RWPE2 (cell line): ENCODE measurements around the gene ABHD18.
"Not testable (repeated sequence)": the region's sequence is repeated elsewhere in the genome, so short reads cannot be mapped to it uniquely, and the experiment has no call there.

Source experiments
- ATAC-seq: fragments of 200-7000 bp; cut with Tn5 transposase; 3 replicates; pipeline ENCODE4 v1.9.1; 2021; ENCODE audit warnings: low read depth
- DNase-seq: peaks from one replicate; pipeline ENCODE4 v3.0.0-alpha.2; 2020; ENCODE audit warnings: low spot score
- H3K27ac ChIP-seq: fragments of 450-650 bp; 2 replicates; pipeline ENCODE4 v1.5.1; 2017; ENCODE audit warnings: mild to moderate bottlenecking; ENCODE audit not compliant: poor library complexity, severe bottlenecking
- H3K27me3 ChIP-seq: fragments of 250-450 bp; sonication (Bioruptor Pico); 2 replicates; pipeline ENCODE4 v1.5.1; 2021; ENCODE audit warnings: mild to moderate bottlenecking, moderate library complexity; ENCODE audit not compliant: insufficient read depth, poor library complexity, severe bottlenecking
- H3K36me3 ChIP-seq: fragments of 250-450 bp; sonication (Bioruptor Pico); 2 replicates; pipeline ENCODE4 v1.5.1; 2020; ENCODE audit warnings: low read depth, mild to moderate bottlenecking, moderate library complexity
- H3K4me1 ChIP-seq: fragments of 250-450 bp; sonication (Bioruptor Pico); 2 replicates; pipeline ENCODE4 v1.5.1; 2021; ENCODE audit warnings: mild to moderate bottlenecking, moderate library complexity; ENCODE audit not compliant: insufficient read depth, poor library complexity, severe bottlenecking
- H3K4me3 ChIP-seq: fragments of 250-450 bp; sonication (Bioruptor Pico); 2 replicates; pipeline ENCODE4 v1.5.1; 2021; ENCODE audit warnings: mild to moderate bottlenecking, moderate library complexity; ENCODE audit not compliant: severe bottlenecking
- H3K9me3 ChIP-seq: fragments of 250-450 bp; sonication (Bioruptor Pico); 2 replicates; pipeline ENCODE4 v1.5.1; 2021; ENCODE audit warnings: mild to moderate bottlenecking, moderate library complexity; ENCODE audit not compliant: severe bottlenecking
- TF ChIP-seq, protein P1 (sequence below): fragments of 450-650 bp; IDR thresholded peaks from one replicate; pipeline ENCODE4 v1.5.1; 2017; ENCODE audit warnings: mild to moderate bottlenecking, moderate library complexity; ENCODE audit not compliant: poor library complexity, severe bottlenecking

Gene ABHD18

DNA sequence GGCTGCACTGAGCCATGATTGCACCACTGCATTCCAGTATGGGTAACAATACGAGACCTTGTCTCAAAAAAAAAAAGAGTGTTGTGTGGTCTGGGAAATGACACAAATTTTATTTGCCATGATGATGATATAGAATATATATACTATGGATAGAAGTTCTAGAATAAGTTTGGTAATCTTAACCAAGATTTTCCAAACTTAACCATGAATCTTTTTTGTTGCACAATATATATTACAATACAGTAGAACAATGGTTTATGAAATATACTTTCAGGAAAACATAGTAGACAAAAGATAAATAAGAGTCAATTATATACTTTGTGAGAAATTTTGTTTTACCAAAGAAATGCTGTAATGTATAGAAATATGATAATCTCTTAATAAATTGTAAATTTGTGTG lies 35.0 kb upstream of the ABHD18 start:
- TF ChIP-seq, protein P1, sequence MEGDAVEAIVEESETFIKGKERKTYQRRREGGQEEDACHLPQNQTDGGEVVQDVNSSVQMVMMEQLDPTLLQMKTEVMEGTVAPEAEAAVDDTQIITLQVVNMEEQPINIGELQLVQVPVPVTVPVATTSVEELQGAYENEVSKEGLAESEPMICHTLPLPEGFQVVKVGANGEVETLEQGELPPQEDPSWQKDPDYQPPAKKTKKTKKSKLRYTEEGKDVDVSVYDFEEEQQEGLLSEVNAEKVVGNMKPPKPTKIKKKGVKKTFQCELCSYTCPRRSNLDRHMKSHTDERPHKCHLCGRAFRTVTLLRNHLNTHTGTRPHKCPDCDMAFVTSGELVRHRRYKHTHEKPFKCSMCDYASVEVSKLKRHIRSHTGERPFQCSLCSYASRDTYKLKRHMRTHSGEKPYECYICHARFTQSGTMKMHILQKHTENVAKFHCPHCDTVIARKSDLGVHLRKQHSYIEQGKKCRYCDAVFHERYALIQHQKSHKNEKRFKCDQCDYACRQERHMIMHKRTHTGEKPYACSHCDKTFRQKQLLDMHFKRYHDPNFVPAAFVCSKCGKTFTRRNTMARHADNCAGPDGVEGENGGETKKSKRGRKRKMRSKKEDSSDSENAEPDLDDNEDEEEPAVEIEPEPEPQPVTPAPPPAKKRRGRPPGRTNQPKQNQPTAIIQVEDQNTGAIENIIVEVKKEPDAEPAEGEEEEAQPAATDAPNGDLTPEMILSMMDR = no peak
- Histone ChIP-seq H3K27me3 (no peaks in the 10 kb centered on the region), H3K4me1 (no peaks in the 10 kb centered on the region), H3K27ac (no peak overlapping the region), H3K36me3 (peaks cover 24% of the 10 kb centered on the region), H3K9me3 (no peaks in the 10 kb centered on the region), H3K4me3 (no peak overlapping the region)
- no peak for ATAC-seq
- no peak for DNase-seq

DNA sequence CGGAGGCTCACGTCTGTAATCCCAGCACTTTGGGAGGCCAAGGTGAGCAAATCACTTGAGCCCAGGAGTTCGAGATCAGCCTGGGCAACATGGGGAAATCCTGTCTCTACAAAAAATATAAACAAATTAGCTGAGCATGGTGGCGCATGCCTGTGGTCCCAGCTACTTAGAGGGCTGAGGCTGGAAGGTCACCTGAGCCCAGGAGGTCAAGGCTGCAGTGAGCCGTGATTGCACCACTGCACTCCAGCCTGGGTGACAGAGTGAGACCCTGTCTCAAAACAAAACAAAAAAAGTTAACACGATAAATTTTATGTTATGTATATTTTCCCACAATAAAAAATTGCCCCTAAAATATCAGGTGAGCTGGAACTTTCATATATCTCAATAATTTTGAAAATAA lies 33.4 kb upstream of the ABHD18 start:
- H3K27ac ChIP-seq, DNase-seq, H3K4me1 ChIP-seq, H3K9me3 ChIP-seq, H3K27me3 ChIP-seq, H3K4me3 ChIP-seq, ATAC-seq: not testable (repeated sequence)
- peaks cover 24% of the 10 kb centered on the region for H3K36me3 ChIP-seq

- DNase-seq (no peak), ATAC-seq (no peak)
- TF ChIP-seq, protein P1 = no peak
- peaks cover 3% of the 10 kb centered on the region for H3K4me1 ChIP-seq
- H3K27me3 ChIP-seq = no peaks in the 10 kb centered on the region
- H3K27ac ChIP-seq = no peak overlapping the region
- H3K9me3 ChIP-seq = no peaks in the 10 kb centered on the region
- no peak overlapping the region for H3K4me3 ChIP-seq
- peaks cover 30% of the 10 kb centered on the region for H3K36me3 ChIP-seq
These were observed 28.2 kb upstream of the ABHD18 start for GRCh38 chr4:127936974-127937373.

- no peak for DNase-seq
- H3K4me3 ChIP-seq = no peak overlapping the region
- peaks cover 26% of the 10 kb centered on the region for H3K36me3 ChIP-seq
- no peaks in the 10 kb centered on the region for H3K9me3 ChIP-seq
- TF ChIP-seq, protein P1 = no peak
- H3K4me1 ChIP-seq = no peaks in the 10 kb centered on the region
- H3K27ac ChIP-seq = no peak overlapping the region
- no peaks in the 10 kb centered on the region for H3K27me3 ChIP-seq
- ATAC-seq = no peak
These were observed 8.1 kb upstream of the ABHD18 start for GRCh38 chr4:127957105-127957504.

- ATAC-seq = no peak
- no peak overlapping the region for H3K4me3 ChIP-seq
- H3K36me3 ChIP-seq = peaks cover 23% of the 10 kb centered on the region
- no peak for DNase-seq
- TF ChIP-seq, protein P1 = no peak
- no peaks in the 10 kb centered on the region for H3K9me3 ChIP-seq
- no peaks in the 10 kb centered on the region for H3K27me3 ChIP-seq
- H3K4me1 ChIP-seq = no peaks in the 10 kb centered on the region
- H3K27ac ChIP-seq = no peak overlapping the region
These were observed 5.4 kb upstream of the ABHD18 start for GRCh38 chr4:127959794-127960193.

DNA sequence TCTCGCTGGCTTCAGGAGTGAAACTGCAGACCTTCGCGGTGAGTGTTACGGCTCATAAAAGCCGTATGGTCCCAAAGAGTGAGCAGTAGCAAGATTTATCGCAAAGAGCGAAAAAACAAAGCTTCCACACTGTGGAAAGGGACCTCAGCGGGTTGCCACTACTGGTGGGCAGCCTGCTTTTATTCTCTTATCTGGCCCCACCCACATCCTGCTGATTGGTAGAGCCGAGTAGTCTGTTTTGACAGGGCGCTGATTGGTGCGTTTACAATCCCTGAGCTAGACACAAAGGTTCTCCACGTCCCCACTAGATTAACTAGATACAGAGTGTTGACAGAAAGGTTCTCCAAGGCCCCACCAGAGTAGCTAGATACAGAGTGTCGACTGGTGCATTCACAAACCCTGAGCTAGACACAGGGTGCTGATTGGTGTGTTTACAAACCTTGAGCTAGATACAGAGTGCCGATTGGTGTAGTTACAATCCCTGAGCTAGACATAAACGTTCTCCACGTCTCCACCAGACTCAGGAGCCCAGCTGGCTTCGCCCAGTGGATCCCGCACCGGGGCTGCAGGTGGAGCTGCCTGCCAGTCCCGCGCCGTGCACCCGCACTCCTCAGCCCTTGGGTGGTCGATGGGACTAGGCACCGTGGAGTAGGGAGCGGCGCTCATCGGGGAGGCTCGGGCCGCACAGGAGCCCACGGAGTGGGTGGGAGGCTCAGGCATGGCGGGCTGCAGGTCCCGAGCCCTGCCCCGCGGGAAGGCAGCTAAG lies 1.4 kb upstream of the ABHD18 start:
- H3K27me3 ChIP-seq, ATAC-seq, H3K9me3 ChIP-seq, DNase-seq, H3K4me1 ChIP-seq, H3K36me3 ChIP-seq: not testable (repeated sequence)
- peak overlapping the region; percentile 91 for H3K4me3 ChIP-seq
- H3K27ac ChIP-seq = peak overlapping the region; percentile 81

DNA sequence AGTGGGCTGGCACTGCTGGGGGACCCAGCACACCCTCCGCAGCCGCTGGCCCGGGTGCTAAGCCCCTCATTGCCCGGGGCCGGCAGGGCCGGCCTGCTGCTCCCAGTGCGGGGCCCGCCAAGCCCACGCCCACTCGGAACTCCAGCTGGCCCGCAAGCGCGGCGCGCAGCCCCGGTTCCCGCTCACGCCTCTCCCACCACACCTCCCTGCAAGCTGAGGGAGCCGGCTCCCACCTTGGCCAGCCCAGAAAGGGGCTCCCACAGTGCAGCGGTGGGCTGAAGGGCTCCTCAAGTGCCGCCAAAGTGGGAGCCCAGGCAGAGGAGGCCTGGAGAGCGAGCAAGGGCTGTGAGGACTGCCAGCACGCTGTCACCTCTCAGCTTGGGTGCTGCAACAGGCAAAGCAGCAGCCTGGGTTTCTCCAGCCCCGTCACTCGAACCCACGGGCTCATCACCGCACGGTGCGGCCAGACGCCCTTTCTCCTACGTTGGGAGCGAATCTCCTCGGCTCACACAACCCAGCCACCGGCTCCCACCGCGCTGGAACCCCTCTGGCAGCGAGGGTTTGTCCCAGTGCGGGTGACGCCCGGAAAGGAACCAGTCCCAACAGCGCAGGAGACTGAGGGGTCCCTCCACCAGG lies 662 bp upstream of the ABHD18 start:
- not testable (repeated sequence) for DNase-seq
- H3K4me3 ChIP-seq = peak overlapping the region; percentile 91
- peak overlapping the region; percentile 81 for H3K27ac ChIP-seq

More for the DNA sequence above, 662 bp upstream of the ABHD18 start:
- not testable (repeated sequence) for H3K4me1 ChIP-seq, H3K36me3 ChIP-seq, H3K27me3 ChIP-seq, H3K9me3 ChIP-seq
- peak; percentile 24 for ATAC-seq
